Coronary artery (tissue), 2 donors: ENCODE data around the gene DMC1.

Experiments used
- DNase-seq: peaks from one replicate; pipeline ENCODE4 v3.0.0-alpha.2; 2017; ENCODE audit warnings: low spot score
- H3K27ac ChIP-seq, 2 donors: fragments of 200-600 bp; sonication (generic); one replicate each; pipeline ENCODE4 v1.5.1; 2016 to 2019
- H3K4me3 ChIP-seq: fragments of 200-600 bp; sonication (generic); 2 replicates; pipeline ENCODE4 v1.5.1; 2016; ENCODE audit warnings: mild to moderate bottlenecking, moderate library complexity
- CTCF ChIP-seq: fragments of 200-600 bp; sonication (generic); IDR thresholded peaks from one replicate; pipeline ENCODE4 v1.5.1; 2019; ENCODE audit warnings: antibody characterized with exemption

The DMC1 gene

GRCh38 chr22:38487946-38488345 is 82.0 kb downstream of the DMC1 start:
- no peak for DNase-seq
- no peak overlapping the region for H3K27ac ChIP-seq
- no peak for TF ChIP-seq CTCF

GRCh38 chr22:38485783-38486182 is 84.2 kb downstream of the DMC1 start:
- no peak for TF ChIP-seq CTCF
- Histone ChIP-seq H3K4me3 (no peak overlapping the region), H3K27ac (no peak overlapping the region)
- DNase-seq: no peak

More at GRCh38 chr22:38487946-38488345, 82.0 kb downstream of the DMC1 start:
- H3K4me3 ChIP-seq: no peak overlapping the region

GRCh38 chr22:38484244-38484643 is 85.7 kb downstream of the DMC1 start:
- Histone ChIP-seq H3K4me3 (no peak overlapping the region), H3K27ac (no peak overlapping the region)
- no peak for TF ChIP-seq CTCF
- DNase-seq: no peak

GRCh38 chr22:38482662-38483308 is 87.2 kb downstream of the DMC1 start:
- DNase-seq: no peak
- Histone ChIP-seq H3K4me3 (no peak overlapping the region), H3K27ac (no peak overlapping the region)
- no peak for TF ChIP-seq CTCF

GRCh38 chr22:38481871-38482332 is 88.1 kb downstream of the DMC1 start:
- H3K4me3 ChIP-seq: no peak overlapping the region
- no peak overlapping the region for H3K27ac ChIP-seq
- no peak for DNase-seq
- no peak for TF ChIP-seq CTCF

- DNase-seq: no peak
- H3K4me3 ChIP-seq: no peak overlapping the region
- no peak for TF ChIP-seq CTCF
- H3K27ac ChIP-seq: no peak overlapping the region
These were observed 88.7 kb downstream of the DMC1 start for GRCh38 chr22:38481162-38481870.
